PC-3 (cell line): ENCODE measurements around the gene TSHB. TPM values are rescaled to one million over a fixed set of nuclear protein-coding genes. Genes with fewer than 3 reads are reported as not detected.
"Not testable (repeated sequence)": the region's sequence is repeated elsewhere in the genome, so short reads cannot be mapped to it uniquely, and the experiment has no call there.

ENCODE experiments used
- ATAC-seq: fragments of 200-7000 bp; cut with Tn5 transposase; 2 replicates; pipeline ENCODE4 v1.9.1; 2020; ENCODE audit warnings: mild to moderate bottlenecking, moderate library complexity
- BruUV-seq: library from RNA; stranded (reverse); fragments of 400-500 nt; replicated peaks from 2 replicates; lab custom pipeline; 2021; lab: Mats Ljungman, UMichigan
- CTCF ChIA-PET: fragments of 300-600 bp; sonication (Branson Sonifier 250); formaldehyde crosslinking; loops from one replicate; lab custom pipeline; 2022; ENCODE audit warnings: antibody characterized with exemption; lab: Charles Lee
- POLR2A ChIA-PET: fragments of 300-600 bp; sonication (Branson Sonifier 250); formaldehyde crosslinking; loops from one replicate; lab custom pipeline; 2022; ENCODE audit warnings: antibody characterized with exemption; ENCODE audit not compliant: unreplicated experiment; lab: Charles Lee
- DNase-seq: peaks from one replicate; pipeline ENCODE4 v3.0.0-alpha.2; 2015
- H2AFZ ChIP-seq: fragments of 300-600 bp; sonication (generic); 2 replicates; pipeline ENCODE4 v1.6.0; 2016; ENCODE audit warnings: antibody characterized with exemption, low read length
- H3F3A ChIP-seq: fragments of 300-600 bp; sonication (generic); one replicate; pipeline ENCODE4 v1.6.0; 2017; ENCODE audit warnings: antibody characterized with exemption, low read length, control low read depth, mild to moderate bottlenecking; ENCODE audit not compliant: unreplicated experiment
- H3K27ac ChIP-seq: fragments of 300-600 bp; sonication (generic); 2 replicates; pipeline ENCODE4 v1.5.1; 2016; ENCODE audit warnings: mild to moderate bottlenecking, low read length
- H3K27me3 ChIP-seq: fragments of 300-600 bp; sonication (generic); 2 replicates; pipeline ENCODE4 v1.6.1; 2016; ENCODE audit warnings: low read length, mixed read lengths
- H3K36me3 ChIP-seq: fragments of 300-600 bp; sonication (generic); 2 replicates; pipeline ENCODE4 v1.6.1; 2016; ENCODE audit warnings: low read depth, mixed run types, low read length, mixed read lengths
- H3K4me1 ChIP-seq: fragments of 300-600 bp; sonication (generic); 2 replicates; pipeline ENCODE4 v1.5.1; 2016; ENCODE audit warnings: low read length; ENCODE audit not compliant: insufficient read depth
- H3K4me2 ChIP-seq: fragments of 300-600 bp; sonication (generic); 2 replicates; pipeline ENCODE4 v1.6.0; 2016; ENCODE audit warnings: low read length
- H3K4me3 ChIP-seq: fragments of 300-600 bp; sonication (generic); 2 replicates; pipeline ENCODE4 v1.5.1; 2016; ENCODE audit warnings: mild to moderate bottlenecking, low read length, mixed read lengths
- H3K79me2 ChIP-seq: fragments of 300-600 bp; sonication (generic); 2 replicates; pipeline ENCODE4 v1.6.1; 2017; ENCODE audit warnings: low read length, mixed read lengths
- H3K9ac ChIP-seq: fragments of 300-600 bp; sonication (generic); 2 replicates; pipeline ENCODE4 v1.6.0; 2016; ENCODE audit warnings: mild to moderate bottlenecking, low read length
- H3K9me2 ChIP-seq: fragments of 300-600 bp; sonication (generic); replicated peaks from 2 replicates; pipeline ENCODE4 v1.6.1; 2016; ENCODE audit warnings: mixed run types, low read length, mixed read lengths
- H3K9me3 ChIP-seq: fragments of 300-600 bp; sonication (generic); 2 replicates; pipeline ENCODE4 v1.6.1; 2016; ENCODE audit warnings: low read length, mixed read lengths
- H4K20me1 ChIP-seq: fragments of 300-600 bp; sonication (generic); 2 replicates; pipeline ENCODE4 v1.6.1; 2016; ENCODE audit warnings: low read length, mixed read lengths
- EZH2 ChIP-seq: fragments of 300-600 bp; sonication (generic); IDR thresholded peaks from one replicate; pipeline ENCODE4 v1.6.1; 2017; ENCODE audit warnings: antibody characterized with exemption, mild to moderate bottlenecking, low read length; ENCODE audit not compliant: unreplicated experiment
- EZH2phosphoT487 ChIP-seq: fragments of 300-600 bp; sonication (generic); IDR thresholded peaks from 2 replicates; pipeline ENCODE4 v1.6.1; 2018; ENCODE audit warnings: mild to moderate bottlenecking, antibody characterized with exemption, low read length, borderline replicate concordance
- intact Hi-C: fragments of 100-400 bp; cut with micrococcal nuclease; formaldehyde crosslinking; loops from 2 replicates; pipeline ENCODE4 v1.9.0; 2023
- total RNA-seq: library from RNA; depleted of rRNA; stranded (reverse); fragments of >200 nt; gene quantifications from 2 replicates; pipeline ENCODE4 v1.2.3, GENCODE V29; 2014
- TF ChIP-seq, protein P1 (sequence below): fragments of 300-600 bp; sonication (generic); conservative IDR thresholded peaks from 2 replicates; pipeline ENCODE4 v1.5.1; 2017; ENCODE audit warnings: antibody characterized with exemption, low read depth, mild to moderate bottlenecking, low read length

Gene TSHB
- total RNA-seq, 1 experiment from 2014 or later, result not detected

DNA sequence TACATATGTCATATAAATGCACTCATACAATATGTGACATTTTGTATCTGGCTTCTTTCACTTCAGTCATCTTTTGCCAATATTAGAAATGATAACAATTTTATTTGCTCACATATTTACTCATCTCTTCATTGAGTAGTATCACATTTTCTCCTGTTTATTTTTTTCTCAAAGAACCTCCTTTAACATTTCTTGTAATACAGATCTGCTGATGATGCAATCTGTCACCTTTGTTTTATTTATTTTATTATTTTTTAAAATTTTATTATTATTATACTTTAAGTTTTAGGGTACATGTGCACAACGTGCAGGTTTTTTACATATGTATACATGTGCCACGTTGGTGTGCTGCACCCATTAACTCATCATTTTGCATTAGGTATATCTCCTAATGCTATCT lies 15.8 kb upstream of the TSHB start:
- no TSS peak for BruUV-seq
- H3K9me3 ChIP-seq, result no peaks in the 10 kb centered on the region
- POLR2A ChIA-PET, result no interaction called here

DNA sequence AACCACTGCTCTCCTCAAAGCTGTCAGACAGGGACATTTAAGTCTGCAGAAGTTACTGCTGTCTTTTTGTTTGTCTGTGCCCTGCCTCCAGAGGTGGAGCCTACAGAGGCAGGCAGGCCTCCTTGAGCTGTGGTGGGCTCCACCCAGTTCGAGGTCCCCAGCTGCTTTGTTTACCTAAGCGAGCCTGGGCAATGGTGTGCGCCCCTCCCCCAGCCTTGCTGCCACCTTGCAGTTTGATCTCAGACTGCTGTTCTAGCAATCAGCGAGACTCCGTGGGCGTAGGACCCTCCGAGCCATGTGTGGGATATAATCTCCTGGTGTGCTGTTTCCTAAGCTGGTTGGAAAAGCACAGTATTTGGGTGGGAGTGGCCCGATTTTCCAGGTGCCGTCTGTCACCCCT lies 10.1 kb upstream of the TSHB start:
- ATAC-seq, POLR2A ChIA-PET, H3K9ac ChIP-seq, H3K4me3 ChIP-seq, H3K27ac ChIP-seq, intact Hi-C loops, H4K20me1 ChIP-seq, H3K4me2 ChIP-seq, DNase-seq, H3K36me3 ChIP-seq, H3K4me1 ChIP-seq, H2AFZ ChIP-seq, H3F3A ChIP-seq, CTCF ChIA-PET, H3K9me3 ChIP-seq, BruUV-seq, H3K79me2 ChIP-seq, H3K9me2 ChIP-seq: not testable (repeated sequence)
- H3K27me3 ChIP-seq, result peaks cover 13% of the 10 kb centered on the region; the same call in 1 of the 2 replicates

More for the DNA sequence above, 15.8 kb upstream of the TSHB start:
- Histone ChIP-seq H4K20me1 (no peaks in the 10 kb centered on the region), H3K4me1 (no peaks in the 10 kb centered on the region), H3K27me3 (no peaks in the 10 kb centered on the region), H3K79me2 (no peaks in the 10 kb centered on the region), H3F3A (no peaks in the 10 kb centered on the region), H2AFZ (no peak overlapping the region), H3K9me2 (no peaks in the 10 kb centered on the region), H3K27ac (no peak overlapping the region), H3K4me2 (no peak overlapping the region), H3K9ac (no peak overlapping the region), H3K36me3 (no peaks in the 10 kb centered on the region), H3K4me3 (no peak overlapping the region)
- intact Hi-C loops, result no loop called here
- CTCF ChIA-PET, result no interaction called here
- DNase-seq (no peak), ATAC-seq (no peak)
- TF ChIP-seq, protein P1, sequence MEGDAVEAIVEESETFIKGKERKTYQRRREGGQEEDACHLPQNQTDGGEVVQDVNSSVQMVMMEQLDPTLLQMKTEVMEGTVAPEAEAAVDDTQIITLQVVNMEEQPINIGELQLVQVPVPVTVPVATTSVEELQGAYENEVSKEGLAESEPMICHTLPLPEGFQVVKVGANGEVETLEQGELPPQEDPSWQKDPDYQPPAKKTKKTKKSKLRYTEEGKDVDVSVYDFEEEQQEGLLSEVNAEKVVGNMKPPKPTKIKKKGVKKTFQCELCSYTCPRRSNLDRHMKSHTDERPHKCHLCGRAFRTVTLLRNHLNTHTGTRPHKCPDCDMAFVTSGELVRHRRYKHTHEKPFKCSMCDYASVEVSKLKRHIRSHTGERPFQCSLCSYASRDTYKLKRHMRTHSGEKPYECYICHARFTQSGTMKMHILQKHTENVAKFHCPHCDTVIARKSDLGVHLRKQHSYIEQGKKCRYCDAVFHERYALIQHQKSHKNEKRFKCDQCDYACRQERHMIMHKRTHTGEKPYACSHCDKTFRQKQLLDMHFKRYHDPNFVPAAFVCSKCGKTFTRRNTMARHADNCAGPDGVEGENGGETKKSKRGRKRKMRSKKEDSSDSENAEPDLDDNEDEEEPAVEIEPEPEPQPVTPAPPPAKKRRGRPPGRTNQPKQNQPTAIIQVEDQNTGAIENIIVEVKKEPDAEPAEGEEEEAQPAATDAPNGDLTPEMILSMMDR, result no peak

DNA sequence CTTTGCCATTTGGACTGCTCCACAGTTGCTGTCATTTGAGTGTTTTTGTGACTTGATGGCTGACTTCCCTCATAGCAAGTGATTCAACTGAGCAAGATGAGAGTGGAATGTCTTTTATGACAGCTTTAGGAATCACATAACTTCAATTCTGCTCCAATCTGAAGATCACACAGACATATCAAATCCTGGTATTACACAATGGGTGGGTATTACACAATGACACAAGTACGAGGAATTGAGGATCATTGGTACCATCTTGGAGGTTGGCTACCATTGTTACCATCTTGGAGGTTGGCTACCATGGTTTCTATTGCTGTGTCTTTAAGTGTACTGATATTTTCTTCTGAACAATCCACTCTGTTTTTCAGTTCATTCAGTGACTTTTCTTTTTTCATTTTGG lies 8.5 kb upstream of the TSHB start:
- Histone ChIP-seq H3K4me2 (no peak overlapping the region), H4K20me1 (no peaks in the 10 kb centered on the region), H3K9ac (no peak overlapping the region), H3K27ac (no peak overlapping the region), H3K9me3 (no peaks in the 10 kb centered on the region), H3K27me3 (peaks cover 14% of the 10 kb centered on the region; the same call in 1 of the 2 replicates), H3K9me2 (no peaks in the 10 kb centered on the region), H3K36me3 (no peaks in the 10 kb centered on the region), H2AFZ (no peak overlapping the region), H3K4me3 (no peak overlapping the region), H3F3A (no peaks in the 10 kb centered on the region), H3K79me2 (no peaks in the 10 kb centered on the region), H3K4me1 (no peaks in the 10 kb centered on the region)
- ChIA-PET POLR2A (no interaction called here), CTCF (no interaction called here)
- intact Hi-C loops, result no loop called here
- ATAC-seq (no peak), DNase-seq (no peak)
- BruUV-seq, result no TSS peak
- TF ChIP-seq, protein P1, result no peak
- no peak for TF ChIP-seq EZH2phosphoT487
- no peak for TF ChIP-seq EZH2
